HG02852 (cell line): ENCODE measurements around the gene DTNB.

Experiments used
- ATAC-seq: cut with Tn5 transposase; IDR thresholded peaks from one replicate; pipeline ENCODE4 v1.9.1; 2021; ENCODE audit warnings: mild to moderate bottlenecking, moderate library complexity; ENCODE audit not compliant: unreplicated experiment

Gene DTNB

DNA sequence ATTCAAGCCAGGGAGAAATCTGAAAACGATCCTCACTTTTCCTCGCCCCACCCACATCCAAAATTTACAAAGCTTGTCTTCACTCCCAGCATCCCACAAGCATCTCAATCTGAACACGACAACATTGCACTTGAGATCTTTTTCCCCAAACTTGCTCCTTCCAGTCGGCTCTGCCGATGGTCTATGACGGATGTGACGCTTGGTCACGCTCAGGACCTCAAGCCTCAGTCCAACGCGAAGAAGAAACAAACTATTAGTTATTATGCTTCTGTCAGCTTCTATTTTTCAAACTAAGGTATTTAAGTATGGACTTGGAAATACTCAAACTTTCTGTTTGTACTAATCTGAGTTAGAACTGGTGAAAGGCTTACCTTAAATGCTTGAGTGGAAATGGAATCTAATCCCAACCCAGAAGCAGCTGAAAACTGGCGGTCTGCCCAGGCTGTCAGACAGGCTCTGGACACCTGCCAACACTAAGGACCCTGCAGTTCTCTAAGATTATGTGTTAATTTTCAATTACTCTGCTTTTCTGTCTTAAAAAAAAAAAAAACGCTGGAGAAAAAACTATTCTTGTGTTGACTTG lies 199.5 kb downstream of the DTNB start:
- no peak for ATAC-seq

GRCh38 chr2:25473131-25473530 lies 200.2 kb downstream of the DTNB start:
- ATAC-seq, result no peak

DNA sequence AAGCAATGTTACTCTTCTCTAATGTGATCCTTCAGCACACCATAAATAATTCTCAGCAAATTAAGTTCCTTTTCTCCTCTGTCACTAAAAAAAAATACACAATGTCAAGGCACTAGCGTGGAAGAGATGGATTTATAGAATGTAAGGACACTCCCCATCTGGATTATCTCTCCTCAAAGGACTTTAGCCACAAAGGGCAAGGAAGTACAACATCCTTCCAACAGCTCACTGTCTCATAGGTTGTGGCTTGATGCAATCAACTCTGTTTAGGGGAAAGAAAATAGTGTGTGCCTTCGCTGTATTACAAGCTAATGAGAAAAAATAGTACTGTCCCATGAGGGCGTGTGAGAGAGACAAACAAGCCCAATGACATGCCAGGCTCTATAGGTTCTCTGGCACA lies 202.6 kb downstream of the DTNB start:
- ATAC-seq, result no peak

GRCh38 chr2:25467743-25468142 lies 205.6 kb downstream of the DTNB start:
- ATAC-seq, result no peak

- ATAC-seq, result no peak
Observed at GRCh38 chr2:25462021-25462420, 211.4 kb downstream of the DTNB start.

- ATAC-seq, result no peak
Observed at GRCh38 chr2:25460261-25460905, 213.0 kb downstream of the DTNB start.

DNA sequence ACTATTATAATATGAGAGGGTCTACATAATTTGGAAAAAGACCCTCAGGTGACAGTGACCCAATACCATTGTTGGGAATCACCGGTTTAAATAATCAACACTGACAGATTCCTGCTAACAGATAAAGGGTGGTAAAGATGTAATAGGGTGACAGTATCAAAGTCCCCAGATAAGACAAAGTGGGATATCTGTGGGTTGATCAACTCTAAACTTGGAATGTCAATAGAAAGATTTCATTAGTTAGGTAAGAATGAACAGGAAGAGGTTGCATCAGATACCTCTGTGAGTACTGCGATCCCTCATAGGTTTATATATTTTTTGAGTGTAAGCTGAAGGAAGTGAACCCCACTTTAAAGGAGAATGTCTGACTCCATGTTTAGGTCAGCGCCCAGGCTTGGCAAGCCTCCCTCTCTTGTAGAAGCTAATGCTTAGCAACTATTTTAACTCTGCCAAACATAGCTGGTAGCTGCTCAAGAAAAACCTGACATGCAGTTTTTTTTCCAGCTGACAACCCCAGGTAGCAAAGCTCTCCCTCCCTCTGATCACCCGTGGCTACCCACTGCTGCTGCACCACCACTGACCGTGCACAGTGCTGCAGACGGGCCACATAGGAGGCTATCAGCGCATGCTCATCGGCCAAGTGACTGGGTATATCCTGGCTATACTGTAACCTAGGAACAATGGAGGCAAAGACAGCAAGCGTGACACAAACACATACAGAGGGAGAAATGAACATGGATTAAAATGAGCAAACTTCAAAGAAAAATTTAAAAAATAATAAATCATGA lies 218.4 kb downstream of the DTNB start:
- ATAC-seq, result no peak

GRCh38 chr2:25453199-25453905 lies 220.0 kb downstream of the DTNB start:
- peak; percentile 86 for ATAC-seq

DNA sequence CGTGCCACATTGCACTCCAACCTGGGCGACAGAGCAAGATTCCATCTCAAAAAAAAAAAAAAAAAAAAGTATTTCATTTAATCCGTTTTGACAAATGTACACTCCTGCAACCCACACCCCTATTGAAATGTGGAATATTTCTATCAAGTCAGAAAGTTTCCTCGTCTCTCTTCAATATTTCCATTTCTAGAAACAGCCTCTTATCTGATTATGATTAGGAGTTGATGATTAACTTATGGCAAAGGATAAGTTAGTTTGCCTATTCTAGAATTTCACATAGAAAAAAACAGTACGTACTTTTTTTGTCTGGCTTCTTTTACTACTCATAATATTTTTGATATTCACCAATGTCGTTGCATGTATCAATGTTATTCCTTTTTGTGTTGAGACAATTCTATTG lies 224.6 kb downstream of the DTNB start:
- no peak for ATAC-seq

- no peak for ATAC-seq
Observed at GRCh38 chr2:25447018-25447417, 226.4 kb downstream of the DTNB start.

DNA sequence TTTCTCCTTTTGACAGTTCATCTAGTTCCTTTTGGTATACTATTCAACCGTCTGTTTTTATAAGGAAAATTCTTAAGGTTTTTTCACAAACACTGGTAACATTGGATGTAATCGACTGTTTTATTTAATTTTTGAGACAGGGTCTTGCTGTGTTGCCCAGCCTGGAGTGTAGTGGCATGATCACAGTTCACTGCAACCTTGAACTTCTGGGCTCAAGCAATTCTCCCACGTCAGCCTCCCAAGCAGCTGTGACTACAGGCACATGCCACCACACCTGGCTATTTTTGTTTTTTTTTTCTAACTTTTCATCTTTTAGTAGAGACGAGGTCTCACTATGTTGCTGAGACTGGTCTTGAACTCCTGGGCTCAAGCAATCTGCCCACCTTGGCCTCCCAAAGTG lies 227.3 kb downstream of the DTNB start:
- ATAC-seq, result no peak

DNA sequence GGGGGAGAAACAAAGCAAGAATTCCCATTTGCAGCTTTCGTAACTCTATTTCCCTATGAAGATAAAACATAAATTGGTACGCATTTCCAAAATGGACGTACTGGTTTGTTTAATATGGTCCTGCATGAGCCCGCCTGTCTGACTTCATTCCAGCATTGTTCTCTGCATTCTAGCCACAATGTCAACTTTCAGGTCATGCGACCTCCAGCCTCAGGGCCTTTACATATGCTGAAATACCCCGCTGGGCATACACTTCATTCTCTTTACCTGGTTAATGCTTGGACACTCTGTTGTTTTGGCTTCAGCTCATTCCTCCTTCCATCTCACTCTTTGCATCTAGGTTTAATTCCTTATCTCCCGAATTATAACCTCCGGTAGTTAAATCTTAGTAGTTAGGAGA lies 227.9 kb downstream of the DTNB start:
- ATAC-seq, result no peak

DNA sequence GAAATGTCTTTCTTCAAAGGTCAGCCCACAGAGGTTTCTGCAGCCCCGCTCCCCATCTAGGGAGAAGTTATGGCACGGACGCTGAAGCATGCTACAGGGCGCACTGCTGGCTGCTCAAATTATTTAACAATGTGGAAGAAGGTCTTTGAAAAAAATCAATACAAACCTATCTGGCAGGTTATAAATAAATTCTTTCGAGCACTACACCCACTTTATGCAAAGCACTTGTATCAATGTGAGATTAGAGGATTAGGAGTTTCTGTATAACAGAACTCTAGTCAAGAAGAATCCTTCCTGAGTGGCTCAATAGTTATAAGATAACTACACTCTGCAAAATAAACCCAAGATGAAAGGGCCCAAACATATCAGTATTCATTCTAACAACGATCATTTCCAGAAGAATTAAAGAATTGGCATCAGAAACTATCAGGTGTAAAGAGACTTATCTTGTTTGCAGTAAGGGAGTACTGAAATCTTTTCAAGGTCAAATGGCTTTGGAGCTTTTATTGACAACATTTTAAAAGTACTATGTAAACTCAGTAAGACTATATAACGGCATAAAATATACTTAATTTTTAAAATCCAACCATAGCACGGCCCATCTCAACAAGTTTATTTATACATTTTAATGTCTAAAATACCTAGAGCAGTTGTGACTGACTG lies 228.6 kb downstream of the DTNB start:
- no peak for ATAC-seq

- ATAC-seq, result no peak
Observed at GRCh38 chr2:25443766-25444165, 229.6 kb downstream of the DTNB start.

GRCh38 chr2:25441353-25441752 lies 232.0 kb downstream of the DTNB start:
- no peak for ATAC-seq

DNA sequence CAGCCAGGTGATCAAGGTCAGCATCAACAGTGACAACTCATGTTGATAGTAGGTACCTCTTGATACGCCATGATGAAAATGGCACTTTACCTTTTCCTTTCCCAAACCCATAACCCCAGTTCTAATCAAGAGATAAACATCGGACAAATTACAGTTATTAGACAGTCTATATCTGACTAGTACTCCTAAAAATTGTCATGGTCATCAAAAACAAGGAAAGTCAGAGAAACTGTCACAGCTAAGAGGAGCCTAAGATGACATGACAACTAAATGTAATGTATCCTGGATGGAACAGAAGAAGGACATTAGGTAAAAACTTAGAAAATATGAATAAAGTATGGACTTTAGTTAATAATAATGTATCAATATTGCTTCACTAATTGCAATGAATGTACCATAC lies 234.6 kb downstream of the DTNB start:
- ATAC-seq, result no peak

DNA sequence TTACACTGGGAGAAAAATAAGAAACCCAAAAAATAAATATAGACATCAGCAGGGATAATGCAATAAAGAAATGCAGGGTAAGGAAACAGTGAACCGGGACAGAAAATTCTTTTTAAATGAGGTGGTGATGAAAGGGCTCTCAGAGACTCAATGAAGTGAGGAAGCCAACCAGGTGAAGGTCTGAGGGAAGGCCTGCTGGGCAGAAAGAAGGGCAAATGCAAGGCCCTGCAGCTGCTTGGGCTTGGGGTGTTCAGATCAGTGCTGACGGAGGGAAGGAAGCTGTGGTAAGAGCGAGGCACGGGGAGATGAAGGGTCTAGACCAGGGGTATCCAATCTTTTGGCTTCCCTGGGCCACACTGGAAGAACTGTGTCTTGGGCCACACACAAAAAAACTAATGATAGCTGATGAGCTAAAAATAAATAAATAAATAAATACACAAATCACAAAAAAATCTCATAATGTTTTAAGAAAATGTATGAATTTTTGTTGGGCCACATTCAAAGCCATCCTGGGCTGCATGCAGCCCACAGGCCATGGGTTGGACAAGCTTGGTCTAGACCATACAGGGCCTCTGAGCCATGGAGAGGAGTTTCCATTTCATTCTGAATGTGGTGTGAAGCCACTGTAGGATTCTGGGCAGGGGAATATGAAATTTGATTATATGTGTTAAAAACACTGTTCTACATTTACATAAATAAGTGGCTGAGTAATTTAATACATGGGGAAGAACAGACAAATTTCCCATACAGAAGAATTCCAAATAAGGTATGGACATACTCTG lies 235.3 kb downstream of the DTNB start:
- ATAC-seq, result no peak

- ATAC-seq, result no peak
Observed at GRCh38 chr2:25435421-25435820, 238.0 kb downstream of the DTNB start.

DNA sequence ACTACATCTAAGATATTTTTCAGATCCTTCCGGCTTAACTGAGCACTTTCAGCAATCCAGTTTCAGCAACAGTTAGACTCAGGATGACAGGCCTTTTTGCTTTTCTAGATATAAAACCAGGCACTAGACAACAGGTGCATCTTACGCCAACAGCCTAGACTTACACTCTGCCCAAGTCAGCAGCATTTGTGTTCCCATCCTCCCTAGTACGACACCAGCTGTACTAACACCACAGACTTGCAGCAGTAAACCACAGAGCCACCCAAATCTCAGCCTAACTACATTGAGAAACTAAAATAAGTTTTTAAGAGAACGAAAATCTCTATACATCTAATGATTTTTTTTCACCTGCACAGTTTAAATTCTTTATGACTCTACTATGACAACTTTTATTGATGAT lies 241.8 kb downstream of the DTNB start:
- peak; percentile 60 for ATAC-seq

DNA sequence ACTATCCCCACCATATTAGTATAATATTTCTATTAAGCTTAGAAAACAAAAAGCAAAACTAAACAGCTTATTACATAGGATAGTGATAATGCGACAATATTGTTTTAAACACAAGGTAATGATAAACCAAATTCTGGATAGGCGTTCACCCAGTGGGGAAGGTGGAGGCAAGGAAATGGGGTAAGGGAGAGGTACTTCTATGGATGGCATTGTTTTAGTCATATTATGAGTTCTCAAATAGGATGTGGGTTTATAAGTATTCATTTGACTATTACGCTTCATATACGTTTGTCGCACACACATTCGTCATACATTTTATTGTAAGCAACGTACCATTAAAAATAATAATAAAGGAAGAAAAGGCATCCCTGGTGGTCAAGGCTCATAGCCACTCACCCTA lies 242.8 kb downstream of the DTNB start:
- ATAC-seq, result no peak
